Hepatic stellate cell (primary cell): ENCODE results near the gene LTV1.
"Not testable (repeated sequence)": the region's sequence is repeated elsewhere in the genome, so short reads cannot be mapped to it uniquely, and the experiment has no call there.

ENCODE experiments used
- DNase-seq: peaks from one replicate; pipeline ENCODE4 v3.0.0; 2011; ENCODE audit warnings: low spot score

LTV1 gene

GRCh38 chr6:143842902-143843676 is at the start of gene LTV1:
Gene LTV1 (plus strand): TSS chr6:143843338. CDS start chr6:143843478, 140 bp downstream.
- DNase-seq: peak; percentile 99

- not testable (repeated sequence) for DNase-seq
Observed at GRCh38 chr6:143796551-143796950, 46.6 kb upstream of the LTV1 start.

DNA sequence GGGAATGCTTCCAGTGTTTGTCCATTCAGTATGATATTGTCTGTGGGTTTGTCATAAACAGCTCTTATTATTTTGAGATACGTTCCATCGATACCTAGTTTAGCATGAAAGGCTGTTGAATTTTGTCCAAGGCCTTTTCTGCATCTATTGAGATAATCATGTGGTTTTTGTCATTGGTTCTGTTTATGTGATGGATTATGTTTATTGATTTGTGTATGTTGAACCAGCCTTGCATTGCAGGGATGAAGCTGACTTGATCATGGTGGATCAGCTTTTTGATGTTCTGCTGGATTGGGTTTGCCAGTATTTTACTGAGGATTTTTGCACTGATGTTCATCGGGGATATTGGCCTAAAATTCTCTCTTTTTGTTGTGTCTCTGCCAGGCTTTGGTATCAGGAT is 44.7 kb upstream of the LTV1 start:
- DNase-seq: not testable (repeated sequence)

DNA sequence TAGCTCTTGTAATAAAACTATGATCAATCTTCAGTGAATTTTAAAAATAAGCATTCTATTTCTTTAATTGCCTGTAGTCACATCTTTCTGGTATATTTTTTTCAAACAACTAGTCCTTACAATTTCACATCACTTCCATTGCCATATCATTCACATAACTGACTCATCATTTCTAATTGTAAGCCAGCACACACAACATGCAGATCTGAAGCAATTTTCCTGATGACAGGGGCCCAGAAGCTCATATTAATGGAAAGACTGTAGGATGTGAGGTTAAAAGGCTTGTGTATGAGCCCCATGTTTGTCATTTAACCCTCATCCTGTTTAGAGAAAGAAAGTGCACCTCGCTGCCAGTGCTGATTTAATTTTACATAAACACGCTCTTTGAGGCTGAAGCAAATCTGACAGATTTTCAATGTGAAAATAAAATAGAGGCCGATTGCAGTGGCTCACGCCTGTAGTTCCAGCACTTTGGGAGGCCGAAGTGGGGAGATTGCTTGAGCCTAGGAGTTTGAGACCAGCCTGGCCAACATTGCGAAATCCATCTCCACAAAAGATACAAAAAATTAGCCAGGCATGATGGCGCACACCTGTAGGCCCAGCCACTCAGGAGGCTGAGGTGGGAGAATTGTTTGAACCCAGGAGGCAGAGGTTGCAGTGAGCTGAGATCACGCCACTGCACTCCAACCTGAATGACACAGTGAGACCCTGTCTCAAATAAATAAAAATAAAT is 40.1 kb upstream of the LTV1 start:
- no peak for DNase-seq

DNA sequence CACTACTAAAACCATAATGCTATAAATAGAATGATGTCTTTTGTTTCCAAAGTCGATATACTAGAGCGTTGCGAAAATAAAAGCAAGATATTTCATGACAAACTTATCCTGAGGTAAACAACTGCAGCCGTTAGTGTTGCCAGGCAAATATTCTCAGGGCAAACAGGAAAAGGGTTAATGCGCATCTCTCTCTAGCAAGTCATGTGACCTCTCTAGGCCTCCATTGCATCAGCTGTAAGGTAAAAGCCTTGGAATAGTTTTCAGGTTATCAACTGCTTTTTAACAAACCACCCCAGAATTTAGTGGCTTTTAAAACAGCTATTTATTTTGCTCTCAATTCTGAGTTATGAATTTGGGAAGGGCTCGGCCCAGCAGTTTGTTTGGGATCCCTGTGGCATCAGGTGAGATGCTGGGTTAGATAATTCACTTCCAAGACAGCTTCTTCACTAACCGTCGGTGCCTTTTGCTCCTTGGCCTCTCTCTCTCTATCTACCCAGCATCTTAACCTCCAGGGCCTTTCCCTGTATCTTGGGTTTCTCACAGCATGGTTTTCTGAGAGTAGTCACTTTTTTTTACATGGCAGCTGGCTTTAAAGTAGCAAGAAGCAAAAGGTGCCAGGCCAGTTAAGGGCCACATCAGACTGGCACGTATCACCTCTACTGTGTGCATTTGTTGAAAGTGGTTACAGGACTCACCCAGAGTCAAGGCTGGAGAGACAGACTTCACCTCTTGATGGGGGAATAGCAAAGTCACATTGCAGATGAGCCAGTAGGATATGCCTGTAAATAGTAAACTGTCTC is 39.2 kb upstream of the LTV1 start:
- DNase-seq: no peak

GRCh38 chr6:143804835-143805239 is 38.3 kb upstream of the LTV1 start:
- no peak for DNase-seq

- peak; percentile 74 for DNase-seq
Observed at GRCh38 chr6:143806282-143807102, 36.6 kb upstream of the LTV1 start.

DNA sequence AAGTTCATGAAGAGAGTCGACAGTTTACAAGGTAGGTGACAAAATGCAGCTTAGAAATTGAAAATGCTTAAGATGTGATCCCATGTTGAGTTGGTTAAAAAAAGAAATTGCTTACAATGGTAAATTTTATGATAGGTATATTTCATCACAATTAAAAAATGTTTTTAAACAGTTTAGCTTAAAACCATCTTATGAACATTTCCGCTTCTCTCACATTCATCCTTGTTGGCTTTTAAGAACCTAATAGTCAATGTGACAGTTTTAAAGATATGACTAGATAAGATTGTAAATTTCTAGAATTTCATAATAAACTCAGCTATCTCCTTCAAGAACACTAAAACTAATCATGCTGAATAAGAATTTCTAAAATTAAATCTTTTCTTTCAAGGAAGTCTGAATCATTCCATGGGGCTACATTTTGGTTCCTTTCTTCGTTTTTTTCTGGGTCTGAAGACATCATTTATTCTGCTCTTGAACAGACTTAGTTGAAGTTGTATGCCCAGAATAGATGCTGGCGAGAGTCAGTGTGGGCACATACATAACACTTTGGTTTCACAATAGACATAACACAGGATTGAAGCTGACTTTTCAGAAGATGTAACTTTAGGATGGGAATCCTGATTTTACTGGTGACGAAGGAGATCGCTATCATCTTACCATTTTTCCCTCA is 35.9 kb upstream of the LTV1 start:
- no peak for DNase-seq

GRCh38 chr6:143810745-143811144 is 32.4 kb upstream of the LTV1 start:
- no peak for DNase-seq

- no peak for DNase-seq
Observed at GRCh38 chr6:143811501-143812157, 31.5 kb upstream of the LTV1 start.

DNA sequence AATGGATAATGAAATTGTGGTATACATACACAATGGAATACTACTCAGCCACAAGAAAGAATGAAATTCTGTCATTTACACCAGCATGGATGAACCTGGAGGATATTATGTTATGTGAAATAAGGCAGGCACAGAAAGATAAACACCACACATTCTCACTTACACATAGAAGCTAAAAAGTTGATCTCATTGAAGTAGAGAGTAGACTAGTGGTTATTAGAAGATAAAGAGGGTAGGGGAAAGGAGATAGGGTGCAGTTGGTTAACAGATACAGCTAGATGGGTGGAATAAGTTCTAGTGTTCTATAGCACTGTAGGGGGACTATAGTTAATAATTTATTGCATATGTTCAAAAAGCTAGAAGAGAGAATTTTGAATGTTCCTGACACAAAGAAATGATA is 25.5 kb upstream of the LTV1 start:
- no peak for DNase-seq

GRCh38 chr6:143821359-143821758 is 21.8 kb upstream of the LTV1 start:
- no peak for DNase-seq

DNA sequence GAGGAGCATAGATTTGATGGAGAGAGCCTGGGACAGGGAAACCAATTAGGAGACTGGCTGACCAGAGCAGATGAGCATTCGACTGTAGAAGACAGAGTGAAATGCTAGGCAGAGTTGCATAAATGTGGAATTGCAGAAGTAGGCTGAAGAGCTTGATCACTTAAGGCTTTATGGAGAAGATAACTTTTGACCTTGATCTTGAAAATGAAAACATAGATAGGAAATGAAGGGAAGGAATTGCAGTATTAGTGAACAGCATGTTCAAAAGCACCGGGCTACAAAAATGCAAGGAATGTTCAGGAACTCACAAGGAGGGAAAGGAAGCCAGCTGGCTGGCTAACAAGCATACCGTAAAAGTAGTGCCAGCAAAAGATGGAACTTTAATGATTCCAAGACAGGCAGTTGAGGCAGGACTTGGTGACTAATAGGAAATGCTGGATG is 20.5 kb upstream of the LTV1 start:
- DNase-seq: no peak

DNA sequence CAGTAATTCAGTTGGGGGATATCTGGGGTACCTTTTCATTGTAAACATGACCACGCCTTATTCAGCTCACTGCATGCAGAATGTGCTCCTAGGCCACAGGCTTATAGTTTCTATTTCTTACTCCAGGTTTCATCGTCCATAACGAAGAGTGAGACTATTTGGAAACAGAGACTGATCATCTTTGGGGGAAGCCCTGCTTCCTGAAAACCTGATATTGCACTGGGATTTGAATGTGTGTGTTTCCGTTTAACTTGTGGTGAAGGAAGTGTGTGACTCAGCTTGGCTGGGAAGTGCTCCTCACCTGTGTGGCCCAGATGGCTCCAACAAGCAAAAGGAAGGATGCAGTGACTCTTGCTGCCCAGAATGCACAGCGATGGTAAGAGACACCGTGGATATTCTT is 19.6 kb upstream of the LTV1 start:
- no peak for DNase-seq

DNA sequence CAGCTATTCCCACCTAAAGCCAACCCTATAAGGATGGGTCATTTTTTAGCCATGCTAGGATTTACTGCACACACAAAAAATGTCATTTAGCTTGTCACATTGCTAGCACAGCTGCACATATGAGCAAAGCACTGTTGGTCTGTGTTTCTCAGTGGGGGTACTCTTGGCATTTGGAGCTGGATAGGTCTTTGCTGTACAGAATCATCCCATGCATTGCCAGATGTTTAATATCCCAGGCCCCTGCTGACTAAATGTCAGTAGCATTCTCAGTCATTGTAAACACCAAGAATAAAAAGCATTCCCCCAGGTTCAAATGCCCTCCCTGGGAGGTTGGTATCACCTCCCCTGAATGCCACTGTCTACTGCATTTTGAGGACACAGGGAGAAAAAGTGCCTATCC is 14.6 kb upstream of the LTV1 start:
- no peak for DNase-seq

DNA sequence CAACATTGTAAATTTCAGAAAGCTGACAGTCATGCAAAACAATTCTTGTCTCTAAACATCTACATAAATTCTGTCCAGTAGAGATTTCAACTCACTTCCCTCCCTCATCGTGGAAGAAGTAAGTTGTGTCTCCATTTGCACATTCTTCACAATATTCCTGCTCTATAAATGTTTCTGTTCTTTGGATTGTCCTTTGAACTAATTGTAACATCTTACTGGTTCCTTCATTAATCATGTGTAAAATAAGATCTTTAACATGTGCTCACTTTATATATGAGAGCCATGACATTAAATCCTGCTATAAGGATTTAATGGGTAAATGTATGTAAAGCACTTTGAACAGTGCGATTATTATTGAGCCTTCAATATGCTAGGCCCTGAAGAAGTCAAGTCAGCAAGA is 7.0 kb upstream of the LTV1 start:
- DNase-seq: no peak

DNA sequence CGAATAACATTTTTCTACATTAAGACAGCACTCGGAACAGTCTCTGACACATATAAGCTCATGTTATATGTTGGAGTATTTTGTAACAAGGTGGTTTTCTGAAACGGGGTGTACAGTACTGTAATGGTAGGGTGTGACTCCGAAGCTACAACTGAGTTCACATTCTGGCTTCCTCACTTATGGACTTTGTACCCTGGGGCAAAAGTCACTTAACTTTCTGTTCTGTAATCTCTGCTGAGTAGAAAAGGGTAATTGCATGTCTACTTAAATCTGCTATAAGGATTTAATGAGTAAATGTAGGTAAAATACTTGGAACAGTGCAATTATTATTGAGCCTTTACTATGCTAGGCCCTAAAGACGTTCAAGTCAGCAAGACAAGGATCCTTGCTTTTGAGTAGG is 4.7 kb upstream of the LTV1 start:
- DNase-seq: no peak

DNA sequence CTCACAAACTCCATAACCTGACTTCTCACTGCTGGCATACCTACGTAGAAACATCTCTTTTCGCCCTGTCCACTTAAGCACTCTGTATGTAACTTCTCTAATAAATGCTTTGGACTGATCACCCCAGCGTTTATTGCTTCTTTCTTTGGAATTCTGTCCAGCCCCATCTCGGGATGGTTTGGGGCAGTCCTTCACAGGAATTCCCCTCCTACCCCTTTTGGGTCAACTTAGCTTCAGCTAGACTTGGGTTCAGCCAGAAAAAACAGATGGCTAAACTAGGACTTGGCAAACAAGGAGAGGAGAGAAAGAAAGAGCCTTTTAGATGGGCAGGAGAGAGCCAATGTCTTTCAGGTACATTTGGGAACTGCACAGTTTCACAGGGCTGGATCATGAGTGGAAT is 3.9 kb upstream of the LTV1 start:
- DNase-seq: no peak

DNA sequence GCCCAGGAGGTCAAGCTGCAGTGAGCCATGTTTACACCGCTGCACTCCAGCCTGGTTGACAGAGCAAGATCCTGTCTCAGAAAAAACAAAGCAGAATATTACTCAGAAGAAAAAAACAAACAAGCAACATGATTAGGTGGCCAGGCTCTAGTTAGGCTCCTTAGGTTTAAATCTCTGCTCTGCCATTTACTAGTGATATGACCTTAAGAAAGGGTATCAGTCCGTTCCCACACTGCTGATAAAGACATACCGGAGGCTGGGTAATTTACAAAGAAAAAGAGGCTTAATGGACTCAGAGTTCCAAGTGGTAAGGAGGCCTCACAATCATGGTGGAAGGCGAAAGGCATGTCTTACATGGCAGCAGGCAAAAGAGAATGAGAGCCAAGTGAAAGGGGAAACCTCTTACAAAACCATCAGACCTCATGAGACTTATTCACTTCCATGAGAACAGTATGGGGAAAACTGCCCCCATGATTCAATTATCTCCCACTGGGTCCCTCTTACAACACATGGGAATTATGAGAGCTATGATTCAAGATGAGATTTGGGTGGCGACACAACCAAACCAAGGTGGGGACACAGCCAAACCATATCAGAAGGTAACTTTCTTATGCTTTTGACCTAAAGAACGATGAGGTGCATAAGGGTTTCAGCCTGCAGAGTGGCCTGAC is 2.4 kb upstream of the LTV1 start:
- DNase-seq: no peak

DNA sequence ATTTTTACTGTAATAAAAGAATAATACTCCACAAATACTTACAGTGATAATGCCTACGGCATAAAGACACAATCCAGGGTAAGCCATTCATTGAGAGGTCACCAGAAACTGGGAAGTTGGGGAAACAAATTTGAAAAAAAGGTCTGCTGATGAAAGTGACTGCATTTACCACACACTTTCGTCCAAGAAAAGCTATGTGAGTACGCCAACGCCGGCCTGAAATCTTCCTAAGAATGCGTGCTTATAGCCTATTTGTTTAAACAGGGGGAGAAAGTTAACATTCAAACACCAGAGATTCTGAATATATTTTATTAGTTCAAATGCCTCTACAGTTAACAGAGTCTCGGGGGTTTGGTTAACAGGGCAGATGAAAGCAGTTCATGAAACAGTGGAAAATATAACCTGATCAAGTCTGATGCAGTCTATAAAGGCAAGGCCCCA is 657 bp upstream of the LTV1 start:
- peak; percentile 21 for DNase-seq
